Prostate gland (tissue), 2 donors: ENCODE data around the gene TFAP2A.

Source experiments
- CTCF ChIP-seq, 4 experiments: fragments of 200-600 bp in 2 of 4; fragments of 450-650 bp in 2 of 4; sonication (generic) in 2 of 4; IDR thresholded peaks; 1 replicate in 3 of 4; 2 replicates in 1 of 4; pipeline ENCODE4 v1.5.1; 2016 to 2019; ENCODE audit warnings: antibody characterized with exemption in 4 of 4, mild to moderate bottlenecking in 2 of 4, moderate library complexity in 2 of 4
- POLR2A ChIP-seq: fragments of 450-650 bp; IDR thresholded peaks from one replicate; pipeline ENCODE4 v1.6.1; 2016; ENCODE audit warnings: antibody characterized with exemption, mild to moderate bottlenecking
- POLR2AphosphoS5 ChIP-seq: sonication (generic); formaldehyde crosslinking; IDR thresholded peaks from one replicate; pipeline ENCODE4 v1.6.1; 2017; ENCODE audit warnings: antibody characterized with exemption

- TF ChIP-seq POLR2AphosphoS5 (no peak), CTCF (IDR thresholded peaks at IDR 0.05) (peak in 2 of 4 experiments; percentile 43 to 56), POLR2A (peak; percentile 12)
Measured at GRCh38 chr6:10413850-10414738, 780 bp downstream of the TFAP2A start.
